Measurements from ENCODE around the gene KRT16.

KRT16 gene

GRCh38 chr17:41635121-41636097 is 22.8 kb upstream of the KRT16 start:
- Histone ChIP-seq H3K9ac (ENCODE audit: insufficient read length, low read depth) (no peak overlapping the region), H3K4me1 (ENCODE audit: insufficient read depth, insufficient read length) (peaks cover 17% of the 10 kb centered on the region), H3K36me3 (ENCODE audit: insufficient read depth, insufficient read length, low read length) (no peaks in the 10 kb centered on the region), H3K27me3 (ENCODE audit: insufficient read depth, insufficient read length) (no peaks in the 10 kb centered on the region), H3K4me3 (ENCODE audit: insufficient read length, low read depth) (no peak overlapping the region), H3K9me3 (ENCODE audit: insufficient read depth, low read length) (no peaks in the 10 kb centered on the region)
- DNase-seq (ENCODE audit: low read depth, low spot score) = no peak
- TF ChIP-seq ZNF274 (IDR thresholded peaks at IDR 0.05; ENCODE audit: low read depth, low read length) (no peak), YY1 (IDR thresholded peaks at IDR 0.05; ENCODE audit: insufficient read depth, insufficient read length) (no peak), SUZ12 (IDR thresholded peaks at IDR 0.05; ENCODE audit: extremely low read depth, insufficient read depth, insufficient read length) (no peak)

- no peak for TF ChIP-seq ZNF274 (IDR thresholded peaks at IDR 0.05; ENCODE audit: low read depth, low read length)
- no peak for TF ChIP-seq SUZ12 (IDR thresholded peaks at IDR 0.05; ENCODE audit: extremely low read depth, insufficient read depth, insufficient read length)
- TF ChIP-seq YY1 (IDR thresholded peaks at IDR 0.05; ENCODE audit: insufficient read depth, insufficient read length) = no peak
Observed at GRCh38 chr17:41634639-41635038, 22.1 kb upstream of the KRT16 start.

GRCh38 chr17:41633556-41634199 is 21.1 kb upstream of the KRT16 start:
- H3K4me3 ChIP-seq (ENCODE audit: insufficient read length, low read depth) = no peak overlapping the region
- TF ChIP-seq YY1 (IDR thresholded peaks at IDR 0.05; ENCODE audit: insufficient read depth, insufficient read length) = no peak
- no peak for TF ChIP-seq ZNF274 (IDR thresholded peaks at IDR 0.05; ENCODE audit: low read depth, low read length)
- TF ChIP-seq SUZ12 (IDR thresholded peaks at IDR 0.05; ENCODE audit: extremely low read depth, insufficient read depth, insufficient read length) = no peak
- H3K27me3 ChIP-seq (ENCODE audit: insufficient read depth, insufficient read length) = no peaks in the 10 kb centered on the region
- DNase-seq (ENCODE audit: low read depth, low spot score) = no peak
- no peaks in the 10 kb centered on the region for H3K9me3 ChIP-seq (ENCODE audit: insufficient read depth, low read length)
- H3K9ac ChIP-seq (ENCODE audit: insufficient read length, low read depth) = no peak overlapping the region
- no peaks in the 10 kb centered on the region for H3K36me3 ChIP-seq (ENCODE audit: insufficient read depth, insufficient read length, low read length)
- H3K4me1 ChIP-seq (ENCODE audit: insufficient read depth, insufficient read length) = peaks cover 26% of the 10 kb centered on the region

More at GRCh38 chr17:41634639-41635038, 22.1 kb upstream of the KRT16 start:
- H3K9me3 ChIP-seq (ENCODE audit: insufficient read depth, low read length) = no peaks in the 10 kb centered on the region
- no peak overlapping the region for H3K4me3 ChIP-seq (ENCODE audit: insufficient read length, low read depth)
- no peak overlapping the region for H3K9ac ChIP-seq (ENCODE audit: insufficient read length, low read depth)
- no peaks in the 10 kb centered on the region for H3K27me3 ChIP-seq (ENCODE audit: insufficient read depth, insufficient read length)
- peaks cover 17% of the 10 kb centered on the region for H3K4me1 ChIP-seq (ENCODE audit: insufficient read depth, insufficient read length)
- H3K36me3 ChIP-seq (ENCODE audit: insufficient read depth, insufficient read length, low read length) = no peaks in the 10 kb centered on the region
- DNase-seq (ENCODE audit: low read depth, low spot score) = no peak

GRCh38 chr17:41632482-41633105 is 20.0 kb upstream of the KRT16 start:
- Histone ChIP-seq H3K9ac (ENCODE audit: insufficient read length, low read depth) (no peak overlapping the region), H3K4me3 (ENCODE audit: insufficient read length, low read depth) (no peak overlapping the region), H3K4me1 (ENCODE audit: insufficient read depth, insufficient read length) (peaks cover 33% of the 10 kb centered on the region), H3K27me3 (ENCODE audit: insufficient read depth, insufficient read length) (no peaks in the 10 kb centered on the region), H3K9me3 (ENCODE audit: insufficient read depth, low read length) (no peaks in the 10 kb centered on the region), H3K36me3 (ENCODE audit: insufficient read depth, insufficient read length, low read length) (no peaks in the 10 kb centered on the region)
- TF ChIP-seq SUZ12 (IDR thresholded peaks at IDR 0.05; ENCODE audit: extremely low read depth, insufficient read depth, insufficient read length) (no peak), YY1 (IDR thresholded peaks at IDR 0.05; ENCODE audit: insufficient read depth, insufficient read length) (no peak), ZNF274 (IDR thresholded peaks at IDR 0.05; ENCODE audit: low read depth, low read length) (no peak)
- no peak for DNase-seq (ENCODE audit: low read depth, low spot score)

- no peak for TF ChIP-seq SUZ12 (IDR thresholded peaks at IDR 0.05; ENCODE audit: extremely low read depth, insufficient read depth, insufficient read length)
- no peak for TF ChIP-seq YY1 (IDR thresholded peaks at IDR 0.05; ENCODE audit: insufficient read depth, insufficient read length)
- TF ChIP-seq ZNF274 (IDR thresholded peaks at IDR 0.05; ENCODE audit: low read depth, low read length) = no peak
- Histone ChIP-seq H3K4me1 (ENCODE audit: insufficient read depth, insufficient read length) (peaks cover 37% of the 10 kb centered on the region), H3K27me3 (ENCODE audit: insufficient read depth, insufficient read length) (no peaks in the 10 kb centered on the region), H3K36me3 (ENCODE audit: insufficient read depth, insufficient read length, low read length) (no peaks in the 10 kb centered on the region), H3K4me3 (ENCODE audit: insufficient read length, low read depth) (no peak overlapping the region), H3K9ac (ENCODE audit: insufficient read length, low read depth) (no peak overlapping the region), H3K9me3 (ENCODE audit: insufficient read depth, low read length) (no peaks in the 10 kb centered on the region)
- no peak for DNase-seq (ENCODE audit: low read depth, low spot score)
Observed at GRCh38 chr17:41631898-41632285, 19.3 kb upstream of the KRT16 start.

- TF ChIP-seq SUZ12 (IDR thresholded peaks at IDR 0.05; ENCODE audit: extremely low read depth, insufficient read depth, insufficient read length) (no peak), YY1 (IDR thresholded peaks at IDR 0.05; ENCODE audit: insufficient read depth, insufficient read length) (no peak), ZNF274 (IDR thresholded peaks at IDR 0.05; ENCODE audit: low read depth, low read length) (no peak)
- peaks cover 40% of the 10 kb centered on the region for H3K4me1 ChIP-seq (ENCODE audit: insufficient read depth, insufficient read length)
Observed at GRCh38 chr17:41631025-41631897, 18.7 kb upstream of the KRT16 start.

More at GRCh38 chr17:41631025-41631897, 18.7 kb upstream of the KRT16 start:
- Histone ChIP-seq H3K9ac (ENCODE audit: insufficient read length, low read depth) (no peak overlapping the region), H3K36me3 (ENCODE audit: insufficient read depth, insufficient read length, low read length) (no peaks in the 10 kb centered on the region), H3K27me3 (ENCODE audit: insufficient read depth, insufficient read length) (no peaks in the 10 kb centered on the region), H3K9me3 (ENCODE audit: insufficient read depth, low read length) (no peaks in the 10 kb centered on the region), H3K4me3 (ENCODE audit: insufficient read length, low read depth) (no peak overlapping the region)
- DNase-seq (ENCODE audit: low read depth, low spot score) = no peak

Data from NT2/D1 (cell line).